Dendritic cell treated with granulocyte-macrophage colony-stimulating factor and Interleukin-4, amounts not matched to agents 40 ng/mL and 50 ng/mL, for 4 days (primary cell): Measurements from ENCODE around the gene GID8.
"Not testable (repeated sequence)": the region's sequence is repeated elsewhere in the genome, so short reads cannot be mapped to it uniquely, and the experiment has no call there.

Experiments
- H3K27ac Mint-ChIP-seq: one replicate; pipeline ENCODE4 v1.8.0; 2022; ENCODE audit warnings: mild to moderate bottlenecking, mixed read lengths
- H3K27me3 Mint-ChIP-seq: one replicate; pipeline ENCODE4 v1.8.0; 2022; ENCODE audit warnings: mild to moderate bottlenecking, mixed read lengths
- H3K36me3 Mint-ChIP-seq: one replicate; pipeline ENCODE4 v1.8.0; 2022; ENCODE audit warnings: low read depth, mixed read lengths
- H3K4me1 Mint-ChIP-seq: one replicate; pipeline ENCODE4 v1.8.0; 2022; ENCODE audit warnings: low read depth, mixed read lengths
- H3K4me3 Mint-ChIP-seq: one replicate; pipeline ENCODE4 v1.8.0; 2022; ENCODE audit warnings: mild to moderate bottlenecking, moderate library complexity, mixed read lengths
- H3K9me3 Mint-ChIP-seq: one replicate; pipeline ENCODE4 v1.8.0; 2022; ENCODE audit warnings: mixed read lengths
- intact Hi-C: fragments of 100-400 bp; cut with micrococcal nuclease; formaldehyde crosslinking; loops from one replicate; pipeline ENCODE4 v1.15.0; 2022

The GID8 gene

GRCh38 chr20:62957136-62958117, 19.5 kb downstream of the GID8 start:
- intact Hi-C loops: no loop called here
- Mint-ChIP-seq H3K27me3 (no peaks in the 10 kb centered on the region), H3K9me3 (no peaks in the 10 kb centered on the region), H3K4me1 (peaks cover 72% of the 10 kb centered on the region), H3K4me3 (no peak overlapping the region), H3K27ac (no peak overlapping the region), H3K36me3 (peaks cover 67% of the 10 kb centered on the region)

GRCh38 chr20:62958388-62959100, 20.6 kb downstream of the GID8 start:
- Mint-ChIP-seq H3K9me3 (no peaks in the 10 kb centered on the region), H3K27ac (no peak overlapping the region), H3K36me3 (peaks cover 78% of the 10 kb centered on the region), H3K4me1 (peaks cover 66% of the 10 kb centered on the region), H3K4me3 (no peak overlapping the region), H3K27me3 (no peaks in the 10 kb centered on the region)
- intact Hi-C loops: no loop called here

GRCh38 chr20:62959101-62959971, 21.4 kb downstream of the GID8 start:
- H3K9me3 Mint-ChIP-seq: no peaks in the 10 kb centered on the region
- no peaks in the 10 kb centered on the region for H3K27me3 Mint-ChIP-seq
- peaks cover 86% of the 10 kb centered on the region for H3K36me3 Mint-ChIP-seq
- no peak overlapping the region for H3K27ac Mint-ChIP-seq
- intact Hi-C loops: no loop called here
- peaks cover 66% of the 10 kb centered on the region for H3K4me1 Mint-ChIP-seq
- H3K4me3 Mint-ChIP-seq: no peak overlapping the region

GRCh38 chr20:62959998-62960436, 22.1 kb downstream of the GID8 start:
- Mint-ChIP-seq H3K27me3 (no peaks in the 10 kb centered on the region), H3K9me3 (no peaks in the 10 kb centered on the region), H3K4me1 (peaks cover 66% of the 10 kb centered on the region), H3K4me3 (no peak overlapping the region), H3K27ac (no peak overlapping the region), H3K36me3 (peaks cover 93% of the 10 kb centered on the region)
- intact Hi-C loops: no loop called here

- H3K9me3 Mint-ChIP-seq, intact Hi-C loops: not testable (repeated sequence)
These were observed 22.7 kb downstream of the GID8 start for GRCh38 chr20:62960446-62961309.

GRCh38 chr20:62961310-62961783, 23.4 kb downstream of the GID8 start:
- Mint-ChIP-seq H3K4me1 (peaks cover 54% of the 10 kb centered on the region), H3K36me3 (peaks cover 99% of the 10 kb centered on the region), H3K9me3 (no peaks in the 10 kb centered on the region), H3K27me3 (no peaks in the 10 kb centered on the region), H3K4me3 (no peak overlapping the region), H3K27ac (no peak overlapping the region)
- intact Hi-C loops: no loop called here

More at GRCh38 chr20:62960446-62961309, 22.7 kb downstream of the GID8 start:
- peaks cover 60% of the 10 kb centered on the region for H3K4me1 Mint-ChIP-seq
- H3K36me3 Mint-ChIP-seq: peaks cover 100% of the 10 kb centered on the region
- H3K27me3 Mint-ChIP-seq, H3K4me3 Mint-ChIP-seq, H3K27ac Mint-ChIP-seq: not testable (repeated sequence)

GRCh38 chr20:62961799-62962198, 23.9 kb downstream of the GID8 start:
- Mint-ChIP-seq H3K4me1 (peaks cover 49% of the 10 kb centered on the region), H3K36me3 (peaks cover 99% of the 10 kb centered on the region), H3K27me3 (no peaks in the 10 kb centered on the region), H3K9me3 (no peaks in the 10 kb centered on the region), H3K27ac (no peak overlapping the region), H3K4me3 (no peak overlapping the region)
- intact Hi-C loops: no loop called here

- H3K9me3 Mint-ChIP-seq: no peaks in the 10 kb centered on the region
- no peaks in the 10 kb centered on the region for H3K27me3 Mint-ChIP-seq
- intact Hi-C loops: no loop called here
- no peak overlapping the region for H3K27ac Mint-ChIP-seq
- H3K36me3 Mint-ChIP-seq: peaks cover 94% of the 10 kb centered on the region
- peaks cover 44% of the 10 kb centered on the region for H3K4me1 Mint-ChIP-seq
- no peak overlapping the region for H3K4me3 Mint-ChIP-seq
These were observed 24.4 kb downstream of the GID8 start for GRCh38 chr20:62962221-62962879.

- Mint-ChIP-seq H3K27ac (no peak overlapping the region), H3K4me3 (no peak overlapping the region), H3K4me1 (peaks cover 42% of the 10 kb centered on the region), H3K9me3 (no peaks in the 10 kb centered on the region), H3K27me3 (no peaks in the 10 kb centered on the region), H3K36me3 (peaks cover 92% of the 10 kb centered on the region)
- intact Hi-C loops: no loop called here
These were observed 25.1 kb downstream of the GID8 start for GRCh38 chr20:62962891-62963613.

- H3K9me3 Mint-ChIP-seq: no peaks in the 10 kb centered on the region
- intact Hi-C loops: no loop called here
- H3K27ac Mint-ChIP-seq: no peak overlapping the region
- peaks cover 35% of the 10 kb centered on the region for H3K4me1 Mint-ChIP-seq
- H3K27me3 Mint-ChIP-seq: no peaks in the 10 kb centered on the region
- no peak overlapping the region for H3K4me3 Mint-ChIP-seq
- H3K36me3 Mint-ChIP-seq: peaks cover 87% of the 10 kb centered on the region
These were observed 25.9 kb downstream of the GID8 start for GRCh38 chr20:62963614-62964397.

- no peak overlapping the region for H3K27ac Mint-ChIP-seq
- H3K36me3 Mint-ChIP-seq: peaks cover 78% of the 10 kb centered on the region
- peaks cover 27% of the 10 kb centered on the region for H3K4me1 Mint-ChIP-seq
- no peak overlapping the region for H3K4me3 Mint-ChIP-seq
- intact Hi-C loops: no loop called here
- no peaks in the 10 kb centered on the region for H3K9me3 Mint-ChIP-seq
- H3K27me3 Mint-ChIP-seq: peaks cover 4% of the 10 kb centered on the region
These were observed 26.8 kb downstream of the GID8 start for GRCh38 chr20:62964700-62965099.
